Natural killer cell (primary cell): Measurements from ENCODE around the gene ERICH6B. TPM values are rescaled to one million over a fixed set of nuclear protein-coding genes. Genes with fewer than 3 reads are reported as not detected.

Source experiments
- ATAC-seq, 3 donors: fragments of 150-1000 bp in 2 of 3; fragments of 200-7000 bp in 1 of 3; cut with Tn5 transposase; 1 replicate in 1 of 3; 2 replicates in 2 of 3; pipeline ENCODE4 v1.10.0; 2021; ENCODE audit warnings: mild to moderate bottlenecking in 2 of 3, moderate library complexity in 2 of 3
- DNase-seq, 2 donors: peaks; one replicate each; pipeline versions ENCODE4 v3.0.0 to v3.0.0-alpha.2; 2013 to 2021; ENCODE audit warnings: mixed read lengths in 1 of 2
- H3K27ac ChIP-seq: one replicate; pipeline ENCODE4 v1.5.1; 2013; ENCODE audit warnings: mild to moderate bottlenecking, low read length
- H3K27me3 ChIP-seq: one replicate; pipeline ENCODE4 v1.6.1; 2013; ENCODE audit warnings: low read length; ENCODE audit not compliant: control insufficient read depth, insufficient read depth
- H3K36me3 ChIP-seq: one replicate; pipeline ENCODE4 v1.6.1; 2013; ENCODE audit warnings: low read length; ENCODE audit not compliant: control insufficient read depth, insufficient read depth
- H3K4me1 ChIP-seq: one replicate; pipeline ENCODE4 v1.6.1; 2013; ENCODE audit warnings: low read length; ENCODE audit not compliant: control insufficient read depth, insufficient read depth
- H3K4me3 ChIP-seq: one replicate; pipeline ENCODE4 v1.5.1; 2013; ENCODE audit warnings: low read length
- H3K9me3 ChIP-seq: one replicate; pipeline ENCODE4 v1.6.1; 2013; ENCODE audit warnings: low read length; ENCODE audit not compliant: control insufficient read depth, insufficient read depth
- H3K27ac Mint-ChIP-seq, 2 donors: one replicate each; pipeline ENCODE4 v1.8.0; 2022; ENCODE audit warnings: mild to moderate bottlenecking in 2 of 2, mixed read lengths in 2 of 2, moderate library complexity in 1 of 2
- H3K27me3 Mint-ChIP-seq, 2 donors: one replicate each; pipeline ENCODE4 v1.8.0; 2022; ENCODE audit warnings: low read depth in 2 of 2, mixed read lengths in 2 of 2
- H3K36me3 Mint-ChIP-seq: one replicate; pipeline ENCODE4 v1.8.0; 2022; ENCODE audit warnings: mixed read lengths
- H3K4me1 Mint-ChIP-seq, 2 donors: one replicate each; pipeline ENCODE4 v1.8.0; 2022; ENCODE audit warnings: mixed read lengths in 2 of 2
- H3K4me3 Mint-ChIP-seq: one replicate; pipeline ENCODE4 v1.8.0; 2022; ENCODE audit warnings: mild to moderate bottlenecking, moderate library complexity, mixed read lengths
- H3K9me3 Mint-ChIP-seq, 2 donors: one replicate each; pipeline ENCODE4 v1.8.0; 2022; ENCODE audit warnings: mixed read lengths in 2 of 2
- WGBS: methylation state at CpG from one replicate; pipeline ENCODE4 v1.1.7; 2013; ENCODE audit warnings: missing lambda C conversion rate; ENCODE audit not compliant: insufficient coverage; 5-methylcytosine and 5-hydroxymethylcytosine counted together
- intact Hi-C: fragments of 100-400 bp; cut with micrococcal nuclease; formaldehyde crosslinking; loops from one replicate; pipeline ENCODE4 v1.14.2; 2022
- total RNA-seq, 4 donors: library from RNA; stranded (reverse); fragments of 120-200 nt in 1 of 4; gene quantifications; one replicate each; pipeline versions ENCODE4 v1.2.3 to v1.2.4, GENCODE V29; 2013 to 2022
- TF ChIP-seq, protein P1 (sequence below): fragments of 200-600 bp; IDR thresholded peaks from one replicate; pipeline ENCODE4 v1.8.0; 2022; ENCODE audit warnings: antibody characterized with exemption

Gene ERICH6B
- total RNA-seq, 3 donors from 2014 or later (not counting 1 experiment from before 2014, with no cell fraction given) = not detected

- no peak for DNase-seq
- H3K36me3 Mint-ChIP-seq = no peaks in the 10 kb centered on the region
- ATAC-seq = no peak
- intact Hi-C loops = no loop called here
- H3K27me3 ChIP-seq = no peaks in the 10 kb centered on the region
- no peaks in the 10 kb centered on the region for H3K36me3 ChIP-seq
- no peak overlapping the region for H3K27ac Mint-ChIP-seq
- H3K27me3 Mint-ChIP-seq = peaks cover 11 to 35% of the 10 kb centered on the region in 2 donors
- no peaks in the 10 kb centered on the region for H3K9me3 ChIP-seq
- no peaks in the 10 kb centered on the region for H3K9me3 Mint-ChIP-seq
- TF ChIP-seq, protein P1, sequence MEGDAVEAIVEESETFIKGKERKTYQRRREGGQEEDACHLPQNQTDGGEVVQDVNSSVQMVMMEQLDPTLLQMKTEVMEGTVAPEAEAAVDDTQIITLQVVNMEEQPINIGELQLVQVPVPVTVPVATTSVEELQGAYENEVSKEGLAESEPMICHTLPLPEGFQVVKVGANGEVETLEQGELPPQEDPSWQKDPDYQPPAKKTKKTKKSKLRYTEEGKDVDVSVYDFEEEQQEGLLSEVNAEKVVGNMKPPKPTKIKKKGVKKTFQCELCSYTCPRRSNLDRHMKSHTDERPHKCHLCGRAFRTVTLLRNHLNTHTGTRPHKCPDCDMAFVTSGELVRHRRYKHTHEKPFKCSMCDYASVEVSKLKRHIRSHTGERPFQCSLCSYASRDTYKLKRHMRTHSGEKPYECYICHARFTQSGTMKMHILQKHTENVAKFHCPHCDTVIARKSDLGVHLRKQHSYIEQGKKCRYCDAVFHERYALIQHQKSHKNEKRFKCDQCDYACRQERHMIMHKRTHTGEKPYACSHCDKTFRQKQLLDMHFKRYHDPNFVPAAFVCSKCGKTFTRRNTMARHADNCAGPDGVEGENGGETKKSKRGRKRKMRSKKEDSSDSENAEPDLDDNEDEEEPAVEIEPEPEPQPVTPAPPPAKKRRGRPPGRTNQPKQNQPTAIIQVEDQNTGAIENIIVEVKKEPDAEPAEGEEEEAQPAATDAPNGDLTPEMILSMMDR = no peak
- no peak overlapping the region for H3K4me3 Mint-ChIP-seq
- no peaks in the 10 kb centered on the region for H3K4me1 Mint-ChIP-seq
- H3K4me3 ChIP-seq = no peak overlapping the region
- WGBS = 77% methylated on average over 2 of the region's 2 CpGs
- H3K27ac ChIP-seq = no peak overlapping the region
- no peaks in the 10 kb centered on the region for H3K4me1 ChIP-seq
Observed at GRCh38 chr13:45592758-45593157, 22.8 kb downstream of the ERICH6B start.

- TF ChIP-seq, protein P1 = no peak
- WGBS = 81% methylated on average over 4 of the region's 4 CpGs
- Mint-ChIP-seq H3K4me3 (no peak overlapping the region), H3K27ac (no peak overlapping the region), H3K36me3 (no peaks in the 10 kb centered on the region), H3K9me3 (no peaks in the 10 kb centered on the region), H3K27me3 (peaks cover 3 to 18% of the 10 kb centered on the region in 2 donors), H3K4me1 (no peaks in the 10 kb centered on the region)
- H3K27ac ChIP-seq = no peak overlapping the region
- no peaks in the 10 kb centered on the region for H3K9me3 ChIP-seq
- H3K36me3 ChIP-seq = no peaks in the 10 kb centered on the region
- ATAC-seq (no peak), DNase-seq (no peak)
- intact Hi-C loops = no loop called here
- no peaks in the 10 kb centered on the region for H3K4me1 ChIP-seq
- no peak overlapping the region for H3K4me3 ChIP-seq
- H3K27me3 ChIP-seq = no peaks in the 10 kb centered on the region
Observed at GRCh38 chr13:45590066-45590465, 25.5 kb downstream of the ERICH6B start.

DNA sequence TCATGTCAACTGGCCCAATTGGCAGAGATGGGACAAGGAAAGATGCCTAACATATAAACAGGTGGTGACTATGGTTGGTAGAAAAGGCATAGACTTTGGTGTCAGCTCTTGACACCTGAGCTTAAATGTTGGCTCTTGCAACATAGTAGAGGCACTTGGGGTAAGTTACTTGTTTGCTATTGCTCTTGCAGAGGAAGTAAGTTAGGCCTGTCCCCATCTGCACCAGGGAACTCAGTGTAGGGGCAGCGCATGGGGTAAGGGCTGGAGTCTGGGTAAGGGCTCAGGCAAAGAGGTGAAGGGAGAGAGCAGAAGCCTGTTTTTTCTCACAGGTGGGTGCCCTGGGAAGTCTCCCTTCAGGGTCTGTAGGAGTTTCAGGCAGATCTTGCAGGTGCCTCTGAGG lies 27.6 kb downstream of the ERICH6B start:
- H3K27me3 ChIP-seq = no peaks in the 10 kb centered on the region
- no peak for ATAC-seq

GRCh38 chr13:45584816-45585215 lies 30.7 kb downstream of the ERICH6B start:
- Histone ChIP-seq H3K9me3 (no peaks in the 10 kb centered on the region), H3K27me3 (no peaks in the 10 kb centered on the region), H3K4me1 (no peaks in the 10 kb centered on the region), H3K36me3 (no peaks in the 10 kb centered on the region), H3K27ac (no peak overlapping the region), H3K4me3 (no peak overlapping the region)
- intact Hi-C loops = no loop called here
- Mint-ChIP-seq H3K27me3 (peaks cover 2 to 14% of the 10 kb centered on the region in 2 donors), H3K27ac (no peak overlapping the region), H3K4me3 (no peak overlapping the region), H3K36me3 (no peaks in the 10 kb centered on the region), H3K4me1 (no peaks in the 10 kb centered on the region), H3K9me3 (no peaks in the 10 kb centered on the region)
- no peak for ATAC-seq
- TF ChIP-seq, protein P1 = no peak
- 91% methylated on average over 6 of the region's 6 CpGs for WGBS
- no peak for DNase-seq

More for the DNA sequence above, 27.6 kb downstream of the ERICH6B start:
- H3K9me3 ChIP-seq = no peaks in the 10 kb centered on the region
- H3K36me3 ChIP-seq = no peaks in the 10 kb centered on the region
- no peaks in the 10 kb centered on the region for H3K4me1 Mint-ChIP-seq
- H3K36me3 Mint-ChIP-seq = no peaks in the 10 kb centered on the region
- WGBS = 92% methylated on average over 1 of the region's 1 CpG
- no peak for DNase-seq
- intact Hi-C loops = no loop called here
- no peak overlapping the region for H3K27ac Mint-ChIP-seq
- TF ChIP-seq, protein P1 = no peak
- H3K27me3 Mint-ChIP-seq = peaks cover 2 to 19% of the 10 kb centered on the region in 2 donors
- no peak overlapping the region for H3K4me3 ChIP-seq
- no peak overlapping the region for H3K27ac ChIP-seq
- no peak overlapping the region for H3K4me3 Mint-ChIP-seq
- H3K4me1 ChIP-seq = no peaks in the 10 kb centered on the region
- no peaks in the 10 kb centered on the region for H3K9me3 Mint-ChIP-seq
